HG03025 (cell line): ENCODE measurements around the gene TRAPPC6A.

ENCODE experiments used
- ATAC-seq: cut with Tn5 transposase; IDR thresholded peaks from one replicate; pipeline ENCODE4 v1.9.1; 2021; ENCODE audit warnings: mild to moderate bottlenecking, moderate library complexity; ENCODE audit not compliant: unreplicated experiment, low FRiP score

The TRAPPC6A gene

DNA sequence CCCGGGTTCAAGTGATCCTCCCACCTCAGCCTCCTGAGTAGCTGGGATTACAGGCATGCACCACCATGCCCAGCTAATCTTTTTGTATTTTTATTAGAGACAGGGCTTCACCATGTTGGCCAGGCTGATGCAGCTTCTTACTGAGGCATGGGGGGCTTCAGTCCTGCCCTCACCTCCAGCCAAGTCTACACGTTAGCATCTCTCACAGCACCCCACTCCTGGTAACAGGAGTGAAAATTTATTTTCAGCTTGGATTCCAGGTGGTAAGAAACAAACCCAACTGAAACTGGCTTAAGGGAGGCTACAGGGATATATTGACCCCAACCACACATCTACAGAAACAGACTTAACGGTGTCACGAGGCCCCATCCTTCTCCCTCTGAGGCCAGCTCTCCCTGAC lies 27.9 kb downstream of the TRAPPC6A start:
- no peak for ATAC-seq

DNA sequence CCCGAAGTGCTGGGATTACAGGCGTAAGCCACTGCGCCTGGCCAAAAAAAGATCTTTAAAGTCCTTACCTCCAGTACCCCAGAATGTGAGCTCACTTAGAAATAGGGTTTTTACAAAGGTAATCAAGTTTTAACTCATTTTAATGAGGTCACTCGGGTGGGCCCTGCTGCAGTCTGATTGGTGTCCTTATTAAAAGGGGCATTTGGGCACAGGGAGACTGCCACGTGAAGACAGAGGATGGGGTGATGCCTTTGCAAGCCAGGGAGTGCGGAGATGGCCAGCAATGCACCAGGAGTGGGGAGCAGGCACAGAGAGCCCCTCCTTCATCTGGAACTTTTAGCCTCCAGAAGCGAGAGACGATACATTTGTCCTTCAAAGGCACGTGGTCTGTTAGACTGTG lies 28.9 kb downstream of the TRAPPC6A start:
- no peak for ATAC-seq

DNA sequence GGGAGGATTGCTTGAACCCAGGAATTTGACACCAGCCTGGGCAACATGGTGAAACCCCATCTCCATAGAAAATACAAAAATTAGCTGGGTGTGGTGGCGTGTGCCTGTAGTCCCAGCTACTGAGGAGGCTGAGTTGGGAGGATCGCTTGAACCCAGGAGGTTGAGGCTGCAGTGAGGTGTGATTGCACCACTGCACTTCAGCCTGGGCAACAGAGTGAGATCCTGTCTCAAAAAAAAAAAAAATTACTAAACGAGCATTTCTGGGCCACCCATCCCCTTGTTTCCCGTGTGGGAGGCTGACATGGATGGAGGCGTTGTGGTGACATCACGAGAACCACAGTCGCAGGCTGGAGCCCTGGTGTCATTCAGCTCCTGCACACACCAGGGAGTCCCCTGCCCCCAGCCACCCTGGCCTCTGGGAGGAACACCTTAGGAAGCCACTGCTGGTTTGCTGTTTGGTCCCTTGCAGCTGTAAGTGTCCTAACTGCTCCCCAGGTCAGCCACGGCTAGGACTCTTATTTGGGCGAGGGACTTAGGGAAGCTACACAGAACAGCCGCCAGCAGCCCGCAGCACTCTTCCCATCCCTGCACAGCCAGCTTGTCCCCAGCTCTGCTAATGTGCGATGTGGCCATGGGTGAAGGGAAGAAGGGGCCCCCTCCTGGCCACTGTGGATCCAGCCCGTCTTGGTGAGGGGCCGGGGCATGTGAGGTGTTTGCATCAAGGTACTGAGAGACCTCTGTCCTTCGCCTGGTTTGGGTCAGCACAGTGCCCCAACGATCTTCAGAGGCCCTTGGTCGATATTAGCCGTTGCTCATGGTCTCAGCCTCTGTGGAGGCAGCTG lies 30.0 kb downstream of the TRAPPC6A start:
- ATAC-seq, result no peak

DNA sequence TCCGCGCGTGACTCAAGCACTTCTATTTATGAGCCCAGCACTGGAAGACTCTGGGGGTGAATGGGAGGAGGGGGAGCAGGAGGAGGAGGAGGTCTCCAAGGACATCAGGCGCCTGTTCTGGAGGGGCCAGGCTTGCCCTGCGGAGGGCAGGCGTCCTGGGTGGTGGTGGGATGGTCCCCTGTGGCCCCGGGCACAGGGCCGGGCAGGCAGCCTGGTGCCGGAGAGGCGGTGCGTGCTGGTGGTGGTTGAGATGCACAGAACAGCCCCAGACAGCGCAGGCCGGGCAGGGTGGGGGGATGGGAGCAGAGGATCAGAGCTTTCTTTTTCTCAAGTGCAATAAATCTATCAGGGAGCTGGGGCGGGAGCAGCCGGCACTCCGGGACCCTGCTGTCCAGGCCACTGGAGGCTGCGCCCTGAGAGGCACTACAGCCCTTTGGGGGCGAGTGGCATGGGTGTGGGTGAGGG lies 31.3 kb downstream of the TRAPPC6A start:
- no peak for ATAC-seq

DNA sequence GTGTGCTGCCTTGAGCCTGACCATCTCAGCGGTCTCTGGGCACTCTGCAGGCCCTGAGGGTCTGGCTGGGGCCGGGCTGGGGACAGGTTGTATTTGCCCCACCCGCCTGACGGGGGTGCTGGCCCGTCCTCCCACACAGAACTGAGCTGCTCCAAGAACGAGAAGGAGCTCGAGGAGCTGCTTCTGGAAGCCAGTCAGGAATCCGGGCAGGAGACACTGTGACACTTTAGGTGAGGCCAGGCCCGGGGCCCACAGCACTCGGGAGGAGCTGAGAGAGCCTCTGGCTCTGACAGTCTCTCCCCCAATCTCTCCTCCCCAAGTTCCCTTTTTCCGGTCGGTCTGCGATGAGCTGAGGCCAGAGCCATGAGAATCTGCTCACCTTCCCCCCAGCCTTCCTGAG lies 31.8 kb downstream of the TRAPPC6A start:
- no peak for ATAC-seq

DNA sequence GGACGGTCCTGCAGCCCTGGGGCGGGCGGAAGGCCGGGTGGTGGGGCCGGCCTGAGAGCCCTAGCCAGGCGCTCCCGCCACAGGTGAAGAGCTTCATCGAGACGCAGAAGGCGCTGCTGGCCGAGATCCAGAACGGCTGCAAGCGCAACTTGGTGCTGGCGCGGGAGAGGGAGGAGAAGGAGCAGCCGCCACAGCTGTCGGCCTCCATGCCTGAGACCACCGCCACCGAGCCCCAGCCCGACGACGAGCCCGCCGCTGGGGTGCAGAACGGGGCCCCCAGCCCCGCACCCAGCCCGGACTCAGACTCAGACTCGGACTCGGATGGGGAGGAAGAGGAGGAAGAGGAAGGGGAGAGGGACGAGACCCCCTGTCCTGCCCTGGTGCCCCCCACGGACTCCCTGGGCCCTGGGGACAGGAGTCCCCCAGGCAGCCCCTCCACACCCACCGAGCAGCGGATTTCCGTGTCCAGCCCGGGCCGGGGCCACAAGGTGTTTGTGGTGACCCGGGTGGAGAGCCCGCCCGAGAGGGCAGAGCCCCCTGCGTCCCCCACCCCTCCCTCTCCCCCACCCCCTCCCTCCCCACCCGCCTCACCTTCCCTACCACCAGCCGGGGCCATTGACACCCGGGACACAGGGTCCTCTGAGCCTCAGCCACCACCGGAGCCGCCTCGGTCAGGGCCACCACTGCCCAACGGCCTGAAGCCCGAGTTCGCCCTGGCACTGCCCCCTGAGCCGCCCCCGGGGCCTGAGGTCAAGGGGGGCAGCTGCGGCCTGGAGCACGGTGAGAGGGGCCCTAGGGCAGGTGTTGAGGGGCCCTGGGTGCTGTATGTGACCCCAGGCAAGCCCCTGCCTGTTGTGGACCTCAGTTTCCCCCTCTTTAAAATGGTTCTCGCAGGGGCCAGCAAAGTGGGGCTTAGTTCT lies 32.5 kb downstream of the TRAPPC6A start:
- ATAC-seq, result no peak

DNA sequence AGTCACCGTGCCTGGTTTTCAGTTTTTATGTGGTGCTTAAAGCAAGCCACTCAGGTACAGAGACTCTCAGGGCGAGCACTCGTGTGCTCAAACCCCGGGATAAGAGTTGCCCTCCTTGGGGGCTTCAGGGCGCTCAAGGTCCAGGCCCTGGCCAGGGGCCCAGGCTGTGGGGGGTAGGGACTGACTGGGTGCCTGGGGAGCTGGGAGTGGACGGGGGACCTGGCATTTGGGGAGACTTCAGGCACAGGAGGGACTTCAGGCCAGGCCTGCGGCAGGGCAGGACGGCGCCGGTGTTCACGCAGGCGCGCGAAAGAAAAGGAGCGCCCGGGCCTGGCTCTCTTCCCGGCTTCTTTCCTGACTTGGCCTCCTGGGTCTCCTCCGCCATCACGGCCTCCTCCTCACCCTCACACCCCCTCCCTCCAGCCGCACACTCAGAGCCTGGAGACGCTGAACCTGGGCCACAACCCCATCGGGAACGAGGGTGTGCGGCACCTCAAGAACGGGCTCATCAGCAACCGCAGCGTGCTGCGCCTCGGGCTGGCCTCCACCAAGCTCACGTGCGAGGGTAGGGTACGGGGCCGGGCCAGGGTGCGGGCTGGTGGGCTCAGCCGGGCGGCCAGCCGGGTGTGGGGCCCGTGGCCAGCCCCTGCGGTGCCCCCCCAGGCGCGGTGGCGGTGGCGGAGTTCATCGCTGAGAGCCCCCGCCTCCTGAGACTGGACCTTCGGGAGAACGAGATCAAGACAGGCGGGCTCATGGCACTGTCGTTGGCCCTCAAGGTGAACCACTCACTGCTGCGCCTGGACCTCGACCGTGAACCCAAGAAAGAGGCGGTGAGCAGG lies 33.4 kb downstream of the TRAPPC6A start:
- ATAC-seq, result no peak

DNA sequence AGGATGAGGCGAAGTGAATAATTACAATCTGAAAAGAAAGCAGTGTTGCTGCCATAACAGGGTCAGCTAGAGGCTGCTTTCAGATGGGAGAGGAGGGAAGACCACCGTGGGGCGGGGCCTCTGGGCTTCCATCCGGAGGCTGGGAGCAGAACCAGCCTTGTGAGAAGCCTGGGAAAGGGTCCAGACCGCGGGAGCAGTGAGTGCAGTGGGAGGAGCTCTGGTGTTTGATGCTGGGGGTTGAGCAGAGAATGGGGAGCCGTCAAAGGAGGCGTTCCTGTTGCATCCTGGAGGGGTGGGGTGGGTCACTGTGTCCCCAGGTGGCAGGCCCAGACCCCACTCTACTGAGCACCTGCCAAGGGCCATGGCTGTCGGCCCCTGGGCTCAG lies 35.3 kb downstream of the TRAPPC6A start:
- ATAC-seq, result no peak

DNA sequence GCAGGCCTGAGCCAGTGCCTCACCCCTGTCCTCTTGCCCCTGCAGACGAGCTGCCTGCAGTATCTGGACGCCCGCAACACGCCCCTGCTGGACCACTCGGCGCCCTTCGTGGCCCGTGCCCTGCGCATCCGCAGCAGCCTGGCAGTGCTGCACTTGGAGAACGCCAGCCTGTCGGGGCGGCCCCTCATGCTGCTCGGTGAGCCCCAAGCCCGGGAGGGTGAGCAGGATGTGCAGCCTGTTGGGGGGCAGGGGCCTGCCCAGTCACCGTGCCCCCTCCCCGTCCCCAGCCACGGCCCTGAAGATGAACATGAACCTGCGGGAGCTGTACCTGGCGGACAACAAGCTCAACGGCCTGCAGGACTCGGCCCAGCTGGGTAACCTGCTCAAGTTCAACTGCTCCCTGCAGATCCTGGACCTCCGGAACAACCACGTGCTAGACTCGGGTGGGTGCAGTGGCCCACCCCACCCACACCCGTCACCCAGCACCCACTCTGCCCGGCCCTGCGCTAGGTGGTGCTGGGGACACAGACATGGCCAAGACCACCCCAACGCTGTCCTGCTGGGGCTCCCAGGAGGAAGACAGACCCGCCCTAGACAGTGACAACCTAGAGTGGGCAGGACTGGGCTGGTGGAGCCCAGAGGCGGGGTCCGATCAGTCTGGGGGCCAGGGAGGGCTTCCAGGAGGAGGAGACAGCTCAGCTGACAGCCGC lies 35.9 kb downstream of the TRAPPC6A start:
- ATAC-seq, result no peak

DNA sequence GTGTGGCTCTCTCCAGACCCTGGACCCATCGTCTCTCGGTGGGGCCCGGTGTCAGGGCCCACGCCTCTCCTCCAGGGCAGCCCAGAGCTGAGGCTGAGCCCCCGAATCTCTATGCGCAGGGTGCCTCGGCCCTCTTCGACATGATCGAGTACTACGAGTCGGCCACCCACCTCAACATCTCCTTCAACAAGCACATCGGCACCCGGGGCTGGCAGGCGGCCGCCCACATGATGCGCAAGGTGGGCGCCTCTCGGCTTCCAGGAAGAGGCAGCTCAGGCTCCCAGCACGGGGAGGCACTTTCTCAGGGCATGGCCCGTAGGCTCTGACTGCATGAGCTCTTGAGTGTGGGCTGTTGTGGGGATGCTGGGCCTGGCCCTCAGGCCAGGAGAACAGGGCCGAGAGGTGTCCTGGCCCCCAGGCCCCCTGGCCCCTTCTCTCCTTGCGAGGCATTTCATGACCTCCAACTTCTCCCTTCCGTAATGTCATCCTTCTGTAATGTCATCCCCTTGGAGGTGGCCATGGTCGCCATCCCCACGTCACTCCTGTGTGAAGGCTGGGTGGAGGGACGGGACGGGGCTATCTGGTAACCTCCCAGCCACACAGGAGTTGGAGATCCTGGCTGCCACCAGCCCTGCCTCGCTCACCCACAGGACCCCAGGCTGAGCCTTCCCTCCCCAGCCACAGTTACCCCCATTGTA lies 36.7 kb downstream of the TRAPPC6A start:
- no peak for ATAC-seq

DNA sequence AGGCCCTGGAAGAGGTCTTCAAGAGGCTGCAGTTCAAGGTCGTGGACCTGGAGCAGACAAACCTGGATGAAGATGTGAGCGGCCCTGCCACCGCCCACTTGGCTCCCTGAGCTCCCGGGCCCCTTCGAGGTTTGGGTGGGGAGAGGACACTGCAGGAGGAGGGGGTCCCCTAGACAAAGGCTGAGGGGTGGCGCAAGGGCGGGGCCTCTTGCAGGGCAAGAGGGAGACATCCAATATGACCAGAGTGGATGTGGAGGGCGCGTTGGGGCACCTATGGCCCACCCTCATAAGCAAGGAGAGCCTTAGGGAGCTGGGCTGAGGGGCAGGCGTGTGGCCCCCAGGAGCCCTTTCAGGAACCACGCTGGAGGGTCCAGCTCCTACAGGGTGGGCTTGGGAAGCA lies 37.5 kb downstream of the TRAPPC6A start:
- ATAC-seq, result no peak

DNA sequence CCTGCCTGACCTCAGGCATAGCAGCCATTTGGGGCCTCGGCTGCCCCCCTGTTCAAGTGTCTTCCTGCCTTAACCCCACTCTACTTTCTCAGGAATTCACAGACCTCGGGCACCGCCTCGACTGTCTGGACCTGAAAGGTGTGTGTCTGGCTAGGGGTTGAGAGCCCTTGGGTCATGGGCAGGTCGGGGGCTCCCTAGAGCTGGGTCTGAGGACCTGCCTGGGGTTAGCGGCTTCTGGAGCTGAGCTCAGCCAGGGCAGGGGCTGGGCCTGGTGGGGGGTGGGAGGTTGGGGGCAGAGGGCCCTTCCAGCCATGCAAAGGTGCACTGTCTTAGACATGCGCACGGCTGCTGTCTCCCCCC lies 37.9 kb downstream of the TRAPPC6A start:
- no peak for ATAC-seq

DNA sequence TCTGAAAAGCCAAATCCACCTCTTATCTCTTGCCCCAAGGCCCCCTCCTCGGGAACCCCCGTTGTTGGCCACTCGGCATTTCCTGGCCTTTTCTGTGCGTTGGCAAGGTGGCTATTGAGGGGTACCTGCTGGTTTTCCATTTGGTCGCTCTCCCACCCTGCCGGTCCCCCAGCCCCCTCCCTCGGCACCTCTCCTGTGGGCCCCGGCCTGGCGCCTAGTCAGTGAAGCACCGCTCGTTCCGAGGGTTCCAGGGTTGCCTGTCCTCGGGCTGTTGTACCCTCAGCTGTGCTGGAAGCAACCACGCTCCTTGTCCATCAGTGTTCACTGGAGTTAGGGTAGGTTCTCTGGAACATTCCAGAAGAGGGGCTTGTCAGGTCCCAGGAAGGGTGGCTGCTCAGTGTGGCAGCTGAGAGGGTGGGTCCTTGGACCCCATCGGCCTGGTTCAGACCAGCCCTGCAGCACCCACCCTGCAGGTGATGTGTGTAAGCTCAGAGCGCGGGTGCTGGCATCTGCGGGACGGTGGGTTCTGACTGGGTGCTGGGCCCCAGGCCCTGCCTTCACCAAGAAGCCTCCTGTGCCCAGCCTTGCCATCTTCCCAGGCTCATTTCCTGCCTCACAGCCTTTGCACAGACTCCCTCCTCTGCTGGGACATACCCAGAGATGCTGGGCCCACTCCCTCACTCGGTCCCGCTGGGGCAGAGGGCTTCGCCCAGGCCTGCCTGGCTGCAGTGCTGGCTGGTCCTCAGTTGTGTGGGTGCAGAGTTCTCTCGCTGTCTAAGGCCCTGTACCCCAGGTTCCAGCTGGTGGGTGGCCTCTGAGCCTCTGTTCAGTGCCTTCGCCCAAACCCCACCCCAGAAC lies 38.5 kb downstream of the TRAPPC6A start:
- ATAC-seq, result no peak

DNA sequence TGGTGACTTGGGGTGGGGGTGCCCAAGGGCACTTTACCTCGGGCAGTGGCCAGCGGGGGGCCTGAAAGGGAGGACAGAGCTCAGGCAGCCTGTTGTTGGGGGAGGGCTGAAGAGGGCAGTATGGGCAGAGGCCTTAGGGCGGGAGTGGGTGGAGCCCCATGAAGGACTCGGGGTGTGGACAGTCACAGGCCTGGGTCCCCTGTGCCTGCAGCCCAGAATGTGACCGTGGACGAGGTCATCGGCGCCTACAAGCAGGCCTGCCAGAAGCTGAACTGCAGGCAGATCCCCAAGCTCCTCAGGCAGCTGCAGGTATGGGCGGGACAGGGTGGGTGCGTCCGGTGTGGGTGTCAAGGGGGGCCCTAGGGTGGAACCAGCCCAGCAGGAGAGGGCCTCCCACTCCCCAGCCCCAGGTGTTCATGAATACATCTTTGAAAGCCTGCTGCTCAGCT lies 39.7 kb downstream of the TRAPPC6A start:
- no peak for ATAC-seq

DNA sequence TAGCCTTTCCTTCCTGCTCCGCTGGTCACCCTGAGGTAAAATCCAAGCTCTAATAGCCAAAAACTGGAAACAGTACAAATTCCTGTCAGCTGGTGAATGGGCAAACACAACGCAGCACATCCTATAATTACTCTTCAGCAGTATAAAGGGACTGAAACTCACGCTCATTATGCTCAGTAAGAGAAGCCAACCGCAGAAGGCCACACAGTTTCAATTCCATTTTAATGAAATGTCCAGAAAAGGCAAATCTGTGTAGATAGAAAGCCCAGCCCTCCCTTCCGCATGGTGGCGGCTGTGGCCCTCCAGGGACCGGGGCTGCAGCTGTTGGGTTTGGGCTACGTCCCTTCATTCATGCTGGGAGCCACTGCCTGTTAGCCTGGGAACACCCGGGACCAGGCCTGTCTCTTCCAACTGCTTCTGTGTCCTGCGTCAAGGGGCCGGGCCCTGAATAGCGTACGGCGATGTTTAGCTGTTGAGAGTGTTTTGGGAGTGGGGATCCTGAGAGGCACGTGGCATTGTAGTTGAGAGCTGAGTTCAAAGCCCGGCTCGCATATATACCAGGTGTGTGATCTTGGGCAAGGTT lies 40.8 kb downstream of the TRAPPC6A start:
- no peak for ATAC-seq

DNA sequence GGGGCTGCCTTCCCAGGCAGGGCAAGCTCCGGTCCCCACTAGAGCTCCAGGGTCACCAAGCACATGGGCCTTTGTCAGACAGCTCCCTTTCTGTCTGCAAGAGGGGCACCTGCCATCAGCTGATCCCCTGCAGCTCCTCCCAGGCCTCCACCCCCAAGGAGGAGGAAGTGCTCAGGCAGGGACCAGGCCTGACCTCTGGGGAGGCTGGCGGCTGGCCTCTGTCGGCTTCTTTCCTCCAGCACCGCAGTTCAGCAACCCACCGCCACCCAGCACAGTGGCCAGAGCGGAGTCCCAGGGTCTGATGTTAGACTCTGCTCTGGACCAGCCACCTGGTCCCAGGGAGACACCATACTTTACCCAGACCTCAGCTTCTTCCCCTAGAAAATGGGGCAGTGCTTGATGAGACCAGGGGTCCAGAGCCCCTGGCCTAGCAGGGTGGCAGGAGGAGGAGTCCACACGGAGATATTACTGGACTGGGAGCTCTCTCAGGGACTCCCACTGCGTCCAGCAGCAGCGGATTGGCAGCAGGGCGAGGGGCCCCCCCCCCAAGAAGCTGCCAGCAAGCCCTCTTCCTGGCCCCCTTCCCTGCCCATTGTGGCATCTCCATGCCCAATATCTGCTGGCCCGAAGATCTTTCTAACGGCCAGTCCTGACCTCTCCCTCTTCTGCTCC lies 41.4 kb downstream of the TRAPPC6A start:
- ATAC-seq, result no peak

DNA sequence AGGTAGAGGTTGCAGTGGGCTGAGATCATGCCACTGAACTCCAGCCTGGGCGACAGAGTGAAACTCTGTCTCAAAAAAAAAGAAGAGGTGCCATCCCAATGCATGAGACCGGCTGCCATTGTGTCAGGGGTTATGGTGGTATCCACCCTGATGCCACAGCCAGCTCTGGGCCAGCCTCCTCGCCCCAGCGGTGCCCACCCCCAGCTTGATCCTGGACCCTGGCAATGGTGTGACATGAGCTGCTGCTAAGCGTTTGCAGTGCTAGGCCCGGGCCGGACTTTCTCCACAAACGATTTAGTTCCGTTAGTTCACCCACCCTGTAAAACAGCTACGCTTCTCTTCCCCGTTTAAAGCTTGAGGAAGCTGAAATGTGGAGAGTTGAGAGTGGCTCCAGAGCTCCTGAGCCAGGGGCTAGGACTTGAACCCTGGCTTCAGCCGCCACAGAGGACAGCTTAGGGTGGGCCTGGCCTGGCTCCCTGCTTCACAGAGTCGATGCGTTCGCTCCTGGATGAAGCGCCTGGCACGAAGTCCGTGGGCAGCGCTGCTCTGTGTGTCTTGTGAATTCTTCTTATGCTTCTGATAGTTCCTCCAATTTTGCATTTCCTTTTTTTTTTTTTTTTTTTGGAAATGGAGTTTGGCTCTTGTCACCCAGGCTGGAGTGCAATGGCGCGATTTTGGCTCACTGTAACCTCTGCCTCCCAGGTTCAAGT lies 42.7 kb downstream of the TRAPPC6A start:
- ATAC-seq, result no peak
